ENCODE results near the gene SUSD4. TPM values are rescaled to one million over a fixed set of nuclear protein-coding genes. Genes with fewer than 3 reads are reported as not detected.

Gene SUSD4, protein sequence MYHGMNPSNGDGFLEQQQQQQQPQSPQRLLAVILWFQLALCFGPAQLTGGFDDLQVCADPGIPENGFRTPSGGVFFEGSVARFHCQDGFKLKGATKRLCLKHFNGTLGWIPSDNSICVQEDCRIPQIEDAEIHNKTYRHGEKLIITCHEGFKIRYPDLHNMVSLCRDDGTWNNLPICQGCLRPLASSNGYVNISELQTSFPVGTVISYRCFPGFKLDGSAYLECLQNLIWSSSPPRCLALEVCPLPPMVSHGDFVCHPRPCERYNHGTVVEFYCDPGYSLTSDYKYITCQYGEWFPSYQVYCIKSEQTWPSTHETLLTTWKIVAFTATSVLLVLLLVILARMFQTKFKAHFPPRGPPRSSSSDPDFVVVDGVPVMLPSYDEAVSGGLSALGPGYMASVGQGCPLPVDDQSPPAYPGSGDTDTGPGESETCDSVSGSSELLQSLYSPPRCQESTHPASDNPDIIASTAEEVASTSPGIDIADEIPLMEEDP
- total RNA-seq = not detected in 2 replicates

DNA sequence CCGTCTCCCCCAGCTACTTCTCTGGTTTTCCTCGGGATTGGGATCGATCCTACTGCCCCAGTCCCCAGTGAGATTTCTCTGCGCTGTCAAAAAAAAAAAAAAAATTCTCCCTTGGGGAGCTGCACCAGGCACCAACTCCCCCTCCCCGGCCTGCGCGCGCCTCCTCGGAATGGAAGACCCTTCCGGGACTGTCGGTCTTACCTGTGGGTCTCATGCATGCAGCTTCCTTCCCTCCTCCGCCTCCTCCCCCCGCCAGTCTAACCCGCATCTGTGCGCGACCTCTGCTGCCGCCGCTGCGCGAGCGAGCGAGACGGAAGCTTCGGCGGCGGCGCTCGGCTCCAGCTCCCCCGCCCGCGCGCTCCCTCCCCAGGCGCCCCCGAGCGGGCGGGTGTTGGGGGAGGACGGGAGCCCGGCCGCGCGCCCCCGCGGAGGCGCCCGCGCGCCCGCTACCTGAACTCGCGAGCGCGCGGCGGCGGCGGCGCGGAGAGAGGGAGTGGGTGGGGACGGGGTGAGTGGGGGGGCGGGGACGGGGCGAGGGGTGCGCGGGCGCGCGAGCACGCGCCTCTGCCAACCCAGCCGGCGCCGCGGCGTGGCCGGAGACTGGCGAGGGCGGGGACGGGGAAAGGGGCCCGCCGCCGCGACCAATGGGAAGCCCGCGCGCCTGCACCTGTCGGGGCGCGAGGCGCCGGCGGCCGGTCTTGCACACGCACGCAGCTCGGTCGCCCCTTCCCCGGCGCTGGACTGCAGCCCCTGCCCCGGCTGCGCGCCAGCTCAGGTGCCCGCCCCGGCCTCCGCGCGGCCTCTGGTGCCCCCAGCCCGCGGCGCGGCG lies at the start of gene SUSD4:
TSS of gene SUSD4 (minus strand) at position 321 of the 829 bp plus-strand sequence. CDS start 751 bp downstream, outside the sequence.

DNA sequence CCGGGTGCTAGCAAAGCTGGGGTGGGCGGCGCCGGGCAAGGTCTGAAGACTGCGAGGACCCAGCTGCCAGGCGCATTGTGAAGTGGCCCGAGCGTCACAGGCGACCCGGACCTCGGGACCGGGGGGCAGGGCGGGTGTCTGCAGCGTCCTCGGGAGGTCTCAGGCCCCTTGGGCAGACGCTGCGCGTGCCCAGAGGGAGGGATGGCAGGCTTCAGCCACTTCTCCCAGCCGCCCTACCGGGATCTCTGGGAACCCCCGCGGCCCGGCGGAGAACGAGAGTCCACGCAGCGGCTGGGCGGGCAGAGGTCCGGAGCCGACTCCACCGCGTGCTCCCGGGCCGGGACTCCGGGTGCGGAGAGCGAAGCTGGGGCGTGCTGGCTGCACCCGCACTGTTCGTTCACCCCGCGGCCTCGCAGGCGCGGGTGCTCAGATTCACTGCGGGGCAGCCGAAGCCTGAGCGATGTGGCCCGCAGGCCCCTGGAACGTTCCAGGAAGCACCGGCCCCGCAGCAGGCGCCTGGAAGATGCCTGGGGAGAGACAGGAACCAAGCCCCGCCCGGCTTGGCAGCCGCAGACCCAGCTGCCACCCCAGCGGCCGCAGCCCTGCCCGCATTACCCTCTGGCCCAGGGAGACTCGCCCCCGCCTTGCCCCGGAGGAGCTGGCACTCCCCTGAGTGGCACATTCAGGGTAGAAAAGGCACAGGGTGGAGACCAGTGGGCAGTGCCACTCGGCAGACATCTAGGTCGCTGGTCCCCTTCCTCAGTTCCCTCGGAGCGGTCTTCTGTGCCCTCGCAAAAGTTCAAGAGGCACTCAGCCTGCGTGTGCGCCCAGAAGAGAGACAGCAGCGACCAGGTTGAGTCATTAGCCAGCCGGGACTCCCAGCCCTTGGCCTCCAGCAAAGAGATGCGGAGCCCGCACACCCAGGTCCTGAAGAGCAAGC lies 29.6 kb upstream of the SUSD4 start, which contains the start of gene CCDC185:
TSS of gene CCDC185 (plus strand) at position 141 of the 940 bp plus-strand sequence. CDS start at position 202, 61 bp downstream.

Other genes starting within 250 kb of the SUSD4 start
- not detected in 2 replicates for gene TLR5, start 220.9 kb downstream of the SUSD4 start, total RNA-seq
- gene CCDC185, start 29.2 kb upstream of the SUSD4 start, total RNA-seq = not detected in 2 replicates

Measured in cardiac ventricle fibroblast (primary cell).